NCI-H345 treated with DMSO at 0.1 percent for 48 hours (cell line): ENCODE data around the gene TKT.

Experiments used
- DNase-seq: peaks from one replicate; lab custom pipeline; 2025; ENCODE audit not compliant: unreplicated experiment; lab: John Stamatoyannopoulos, UW

Gene TKT

GRCh38 chr3:53240989-53241972, 14.5 kb downstream of the TKT start:
- no peak for DNase-seq

GRCh38 chr3:53239800-53240199, 16.0 kb downstream of the TKT start:
- DNase-seq = no peak

GRCh38 chr3:53238886-53239285, 16.9 kb downstream of the TKT start:
- DNase-seq = no peak

GRCh38 chr3:53238051-53238850, 17.6 kb downstream of the TKT start:
- DNase-seq = no peak

GRCh38 chr3:53236112-53236841, 19.5 kb downstream of the TKT start:
- DNase-seq = no peak

- no peak for DNase-seq
Observed at GRCh38 chr3:53235545-53235944, 20.3 kb downstream of the TKT start.

- no peak for DNase-seq
Observed at GRCh38 chr3:53234841-53235232, 21.0 kb downstream of the TKT start.

GRCh38 chr3:53234130-53234840, 21.5 kb downstream of the TKT start:
- DNase-seq = no peak

- no peak for DNase-seq
Observed at GRCh38 chr3:53232641-53233377, 23.0 kb downstream of the TKT start.

GRCh38 chr3:53231532-53232511, 24.0 kb downstream of the TKT start:
- DNase-seq = no peak

GRCh38 chr3:53230789-53231188, 25.0 kb downstream of the TKT start:
- no peak for DNase-seq

GRCh38 chr3:53230041-53230621, 25.7 kb downstream of the TKT start:
- DNase-seq = no peak

- no peak for DNase-seq
Observed at GRCh38 chr3:53229606-53230005, 26.2 kb downstream of the TKT start.

GRCh38 chr3:53229171-53229570, 26.7 kb downstream of the TKT start:
- no peak for DNase-seq

- DNase-seq = no peak
Observed at GRCh38 chr3:53227993-53228885, 27.6 kb downstream of the TKT start.

GRCh38 chr3:53226841-53227407, 28.9 kb downstream of the TKT start:
- DNase-seq = no peak
